Body of pancreas (tissue), 4 donors: Measurements from ENCODE around the gene OR2T34.

Source experiments
- POLR2A ChIP-seq, 3 donors: fragments of 450-650 bp; IDR thresholded peaks; one replicate each; pipeline ENCODE4 v1.6.1; 2016; ENCODE audit warnings: antibody characterized with exemption in 3 of 3, mild to moderate bottlenecking in 2 of 3
- TF ChIP-seq, protein P1 (sequence below), 7 experiments: fragments of 450-650 bp in 4 of 7; fragments of 200-600 bp in 3 of 7; sonication (generic) in 3 of 7; IDR thresholded peaks; one replicate each; pipeline ENCODE4 v1.5.1; 2016 to 2019; ENCODE audit warnings: antibody characterized with exemption in 7 of 7

DNA sequence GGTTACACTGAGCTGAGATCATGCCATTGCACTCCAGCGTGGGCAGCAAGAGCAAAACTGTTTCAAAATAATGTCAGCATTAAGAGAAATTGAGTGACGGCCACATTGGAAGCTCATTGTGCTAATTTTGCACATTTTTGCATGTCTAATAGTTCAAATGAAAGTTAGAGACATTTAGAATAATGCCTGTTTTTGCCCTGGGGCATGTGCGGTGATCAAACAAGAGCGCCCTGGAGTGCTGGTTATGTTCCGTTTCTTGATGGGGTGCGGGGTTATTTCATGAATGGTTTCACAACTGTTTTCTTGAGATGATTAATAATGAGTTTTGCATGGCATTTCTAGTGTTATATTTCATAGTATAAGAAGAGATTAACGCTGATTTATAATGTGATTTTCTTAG is 47.2 kb upstream of the OR2T34 start:
- TF ChIP-seq, protein P1, sequence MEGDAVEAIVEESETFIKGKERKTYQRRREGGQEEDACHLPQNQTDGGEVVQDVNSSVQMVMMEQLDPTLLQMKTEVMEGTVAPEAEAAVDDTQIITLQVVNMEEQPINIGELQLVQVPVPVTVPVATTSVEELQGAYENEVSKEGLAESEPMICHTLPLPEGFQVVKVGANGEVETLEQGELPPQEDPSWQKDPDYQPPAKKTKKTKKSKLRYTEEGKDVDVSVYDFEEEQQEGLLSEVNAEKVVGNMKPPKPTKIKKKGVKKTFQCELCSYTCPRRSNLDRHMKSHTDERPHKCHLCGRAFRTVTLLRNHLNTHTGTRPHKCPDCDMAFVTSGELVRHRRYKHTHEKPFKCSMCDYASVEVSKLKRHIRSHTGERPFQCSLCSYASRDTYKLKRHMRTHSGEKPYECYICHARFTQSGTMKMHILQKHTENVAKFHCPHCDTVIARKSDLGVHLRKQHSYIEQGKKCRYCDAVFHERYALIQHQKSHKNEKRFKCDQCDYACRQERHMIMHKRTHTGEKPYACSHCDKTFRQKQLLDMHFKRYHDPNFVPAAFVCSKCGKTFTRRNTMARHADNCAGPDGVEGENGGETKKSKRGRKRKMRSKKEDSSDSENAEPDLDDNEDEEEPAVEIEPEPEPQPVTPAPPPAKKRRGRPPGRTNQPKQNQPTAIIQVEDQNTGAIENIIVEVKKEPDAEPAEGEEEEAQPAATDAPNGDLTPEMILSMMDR (IDR thresholded peaks at IDR 0.05): no peak
- no peak for TF ChIP-seq POLR2A (IDR thresholded peaks at IDR 0.05)
